GM12878 (cell line): ENCODE results near the gene TH.

Experiments
- CTCF ChIP-seq, 3 experiments: IDR thresholded peaks in 2 of 3; conservative IDR thresholded peaks in 1 of 3; 2 replicates each; pipeline ENCODE4 v1.5.1; 2011; ENCODE audit warnings: low read depth in 3 of 3, low read length in 3 of 3, mild to moderate bottlenecking in 3 of 3, control low read depth in 2 of 3, moderate library complexity in 2 of 3, inconsistent platforms in 1 of 3, mixed read lengths in 1 of 3; ENCODE audit not compliant: control insufficient read depth in 2 of 3, insufficient read depth in 1 of 3; ENCODE audit errors: extremely low read depth in 1 of 3
- IRF3 ChIP-seq: fragments of 450-650 bp; IDR thresholded peaks from 2 replicates; pipeline ENCODE4 v1.6.1; 2014; ENCODE audit warnings: mild to moderate bottlenecking
- NR2C2 ChIP-seq: IDR thresholded peaks from 2 replicates; pipeline ENCODE4 v1.6.1; 2011; ENCODE audit warnings: borderline replicate concordance, low read depth; ENCODE audit not compliant: control insufficient read depth, insufficient read length
- RB1 ChIP-seq: fragments of 450-650 bp; formaldehyde crosslinking; IDR thresholded peaks from 2 replicates; pipeline ENCODE4 v1.6.1; 2017; ENCODE audit warnings: mild to moderate bottlenecking, borderline replicate concordance
- RFX5 ChIP-seq: IDR thresholded peaks from 2 replicates; pipeline ENCODE4 v1.6.1; 2011; ENCODE audit warnings: low read depth, low read length, improper control_type of control experiment
- ZNF687 ChIP-seq: fragments of 450-650 bp; IDR thresholded peaks from 2 replicates; pipeline ENCODE4 v1.6.1; 2017; ENCODE audit warnings: mild to moderate bottlenecking, moderate library complexity

GRCh38 chr11:2158966-2159365, 12.6 kb downstream of the TH start:
- TF ChIP-seq ZNF687 (no peak), IRF3 (no peak), RB1 (no peak), RFX5 (no peak), CTCF (IDR thresholded peaks at IDR 0.05 in 2 of 3, conservative IDR thresholded peaks at IDR 0.05 in 1 of 3; ENCODE audit: control insufficient read depth in 2 of 3, extremely low read depth in 1 of 3, insufficient read depth in 1 of 3, low read depth in 3 of 3, low read length in 3 of 3) (no peak), NR2C2 (no peak)
